HG03439 (cell line): ENCODE results near the gene SSNA1.

Experiments
- ATAC-seq: cut with Tn5 transposase; IDR thresholded peaks from one replicate; pipeline ENCODE4 v1.9.1; 2021; ENCODE audit warnings: mild to moderate bottlenecking, moderate library complexity; ENCODE audit not compliant: unreplicated experiment

The SSNA1 gene

DNA sequence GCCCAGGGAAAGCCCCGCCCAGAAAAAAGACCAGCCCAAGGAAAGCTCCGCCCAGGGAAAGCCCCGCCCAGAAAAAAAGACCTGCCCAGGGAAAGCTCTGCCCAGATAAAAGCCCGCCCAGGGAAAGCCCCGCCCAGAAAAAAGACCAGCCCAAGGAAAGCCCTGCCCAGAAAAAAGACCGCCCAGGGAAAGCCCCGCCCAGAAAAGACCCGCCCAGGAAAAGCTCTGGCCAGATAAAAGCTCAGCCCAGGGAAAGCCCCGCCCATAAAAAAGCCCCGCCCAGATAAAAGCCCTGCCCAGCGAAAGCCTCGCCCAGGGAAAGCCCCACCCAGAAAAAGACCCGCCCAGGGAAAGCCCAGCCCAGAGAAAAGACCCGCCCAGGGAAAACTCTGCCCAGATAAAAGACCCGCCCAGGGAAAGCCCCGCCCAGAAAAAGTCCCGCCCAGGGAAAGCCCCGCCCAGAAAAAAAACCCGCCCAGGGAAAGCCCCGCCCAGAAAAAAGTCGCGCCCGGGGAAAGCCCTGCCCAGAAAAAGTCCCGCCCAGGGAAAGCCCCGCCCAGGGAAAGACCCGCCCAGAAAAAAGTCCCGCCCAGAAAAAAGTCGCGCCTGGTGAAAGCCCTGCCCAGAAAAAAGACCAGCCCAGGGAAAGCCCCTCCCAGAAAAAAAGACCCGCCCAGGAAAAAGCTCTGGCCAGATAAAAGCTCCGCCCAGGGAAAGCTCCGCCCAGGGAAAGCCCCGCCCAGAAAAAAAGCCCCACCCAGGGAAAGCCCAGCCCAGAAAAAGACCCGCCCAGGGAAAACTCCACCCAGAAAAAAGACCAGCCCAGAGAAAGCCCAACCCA is 37.6 kb upstream of the SSNA1 start:
- ATAC-seq, result peak; percentile 40

- ATAC-seq, result no peak
Measured at GRCh38 chr9:137152844-137153405, 35.6 kb upstream of the SSNA1 start.

DNA sequence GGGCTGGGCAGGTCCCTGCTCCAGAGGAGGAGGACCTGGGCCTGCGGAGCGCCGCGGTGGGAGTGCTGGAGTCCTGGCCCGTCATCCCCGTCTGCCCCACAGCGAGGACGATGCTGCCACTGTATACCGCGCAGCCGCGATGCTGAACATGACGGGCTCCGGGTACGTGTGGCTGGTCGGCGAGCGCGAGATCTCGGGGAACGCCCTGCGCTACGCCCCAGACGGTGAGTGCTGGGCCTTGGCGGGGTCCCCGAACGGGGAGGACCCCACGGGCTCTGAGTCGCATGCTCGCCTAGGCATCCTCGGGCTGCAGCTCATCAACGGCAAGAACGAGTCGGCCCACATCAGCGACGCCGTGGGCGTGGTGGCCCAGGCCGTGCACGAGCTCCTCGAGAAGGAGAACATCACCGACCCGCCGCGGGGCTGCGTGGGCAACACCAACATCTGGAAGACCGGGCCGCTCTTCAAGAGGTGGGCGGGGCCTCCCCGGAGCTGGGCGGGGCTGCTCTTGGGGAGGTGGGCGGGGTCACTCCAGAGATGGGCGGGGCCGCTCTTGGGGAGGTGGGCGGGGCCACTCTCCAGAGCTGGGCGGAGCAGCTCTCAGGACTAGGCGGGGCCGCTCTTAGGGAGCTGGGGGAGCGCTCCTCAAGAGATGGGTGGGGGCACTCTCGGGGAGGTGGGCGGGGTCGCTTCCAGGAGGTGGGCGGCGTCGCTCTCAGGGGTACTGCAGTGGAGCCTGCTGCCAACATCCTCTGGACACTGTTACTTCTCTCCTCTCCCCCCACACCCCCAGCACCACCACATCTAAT is 31.7 kb upstream of the SSNA1 start:
- ATAC-seq, result no peak

- ATAC-seq, result no peak
Measured at GRCh38 chr9:137157618-137158415, 30.7 kb upstream of the SSNA1 start.

DNA sequence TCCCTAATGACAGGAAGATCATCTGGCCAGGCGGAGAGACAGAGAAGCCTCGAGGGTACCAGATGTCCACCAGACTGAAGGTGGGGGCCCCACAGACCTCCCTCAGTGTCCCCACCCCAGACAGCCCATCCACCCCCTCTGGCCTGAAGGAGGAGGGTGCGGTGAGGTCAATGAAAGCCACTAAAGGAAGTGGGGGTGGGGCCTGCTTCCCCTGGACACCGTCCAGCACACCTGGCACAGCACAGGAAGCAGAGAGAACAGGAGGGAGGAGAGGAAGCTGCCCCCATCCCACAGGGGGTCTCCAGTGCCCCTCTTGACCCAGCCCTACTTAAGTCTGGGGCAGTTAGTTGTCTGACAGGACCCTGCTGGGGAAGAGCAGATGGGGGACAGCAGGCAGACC is 29.9 kb upstream of the SSNA1 start:
- ATAC-seq, result no peak

DNA sequence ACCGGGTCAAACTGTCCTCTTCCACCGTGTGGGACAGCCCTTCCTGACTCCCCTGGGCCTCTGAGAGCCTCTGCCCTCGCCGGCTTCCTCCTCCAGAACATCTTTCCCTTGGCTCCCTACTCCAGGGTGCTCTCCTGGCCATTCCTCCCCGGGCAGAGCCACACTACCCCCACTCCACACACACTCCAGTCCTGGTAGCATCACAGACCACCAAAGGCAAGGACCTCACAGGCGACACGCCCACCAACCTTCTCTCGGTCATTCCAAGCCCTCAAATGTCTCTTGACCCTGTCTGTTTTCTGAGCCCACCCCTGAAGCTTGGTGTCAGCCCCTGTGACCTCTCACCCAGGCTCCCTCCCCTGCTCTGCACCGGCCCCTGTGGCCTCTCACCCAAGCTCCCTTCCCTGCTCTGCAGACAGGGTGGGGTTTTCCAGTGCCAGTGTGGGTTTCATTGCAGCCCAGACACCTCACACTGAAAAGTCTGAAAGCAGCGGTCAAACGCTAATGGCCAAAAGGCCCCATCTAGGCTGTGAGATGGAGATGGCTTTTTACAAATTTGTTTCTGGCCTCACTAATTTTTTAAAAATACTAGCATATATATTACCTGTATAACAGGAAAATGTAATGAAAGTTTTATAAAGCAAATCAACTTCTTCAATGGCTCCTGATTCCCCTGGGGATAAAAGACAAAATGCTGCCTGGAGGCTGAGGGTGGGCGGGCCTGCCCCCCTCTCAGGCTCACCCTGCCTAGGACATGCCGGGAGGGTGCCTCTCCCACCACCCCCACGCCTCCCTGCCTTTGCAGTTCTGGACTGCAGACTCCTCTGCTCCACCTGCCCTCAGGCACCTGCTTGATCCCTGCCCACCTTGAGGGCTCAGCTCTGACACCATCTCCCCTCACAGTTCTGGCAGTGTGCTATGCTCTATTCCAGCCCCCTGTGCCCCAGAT is 29.1 kb upstream of the SSNA1 start:
- no peak for ATAC-seq

DNA sequence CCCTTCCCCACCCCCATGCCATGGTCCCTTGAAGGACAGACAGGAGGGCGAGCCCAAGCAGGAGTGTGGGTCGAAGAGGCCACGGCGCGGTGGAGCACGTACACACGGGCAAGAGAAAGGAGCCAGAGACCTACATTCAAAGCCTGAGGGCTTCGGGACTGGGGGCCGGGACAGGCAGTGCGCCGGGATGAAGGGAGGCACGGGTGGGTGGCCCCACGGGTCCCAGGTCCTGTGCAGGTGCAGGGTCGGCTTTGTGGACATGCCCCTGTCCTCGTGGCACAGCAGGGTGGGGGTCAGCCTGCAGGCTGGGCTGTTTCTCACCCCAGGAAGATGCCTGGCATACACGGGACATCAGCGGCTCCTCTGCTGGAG is 28.4 kb upstream of the SSNA1 start:
- no peak for ATAC-seq

DNA sequence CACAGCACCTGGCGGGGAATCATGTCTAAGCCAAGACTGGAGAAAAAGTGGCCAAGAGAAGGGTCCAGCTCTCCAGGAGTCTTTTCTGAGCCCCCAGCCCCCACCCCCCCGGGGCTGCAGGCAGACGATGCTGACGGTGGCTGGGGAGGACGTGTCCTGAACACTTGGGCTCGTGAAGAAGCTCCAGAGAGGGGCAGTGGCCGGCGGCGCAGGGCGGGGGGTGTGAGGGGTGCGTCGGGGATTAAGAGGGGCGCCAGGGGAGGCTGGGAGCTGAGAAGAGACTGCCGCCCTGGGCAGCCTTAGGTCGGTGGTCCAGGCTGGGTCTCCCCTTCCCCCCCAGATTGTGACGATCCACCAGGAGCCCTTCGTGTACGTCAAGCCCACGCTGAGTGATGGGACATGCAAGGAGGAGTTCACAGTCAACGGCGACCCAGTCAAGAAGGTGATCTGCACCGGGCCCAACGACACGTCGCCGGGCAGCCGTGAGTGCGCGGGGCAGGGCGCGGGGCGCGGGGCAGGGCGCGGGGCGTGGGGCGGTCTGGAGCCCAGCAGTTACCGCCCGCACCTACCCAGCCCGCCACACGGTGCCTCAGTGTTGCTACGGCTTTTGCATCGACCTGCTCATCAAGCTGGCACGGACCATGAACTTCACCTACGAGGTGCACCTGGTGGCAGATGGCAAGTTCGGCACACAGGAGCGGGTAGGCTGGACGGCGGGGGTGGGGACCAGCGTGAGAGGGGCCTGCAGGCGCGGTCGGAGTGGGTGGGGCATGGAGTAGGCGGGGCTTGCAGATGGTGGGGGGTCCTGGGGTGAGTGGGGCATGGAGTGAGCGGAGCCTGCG is 27.5 kb upstream of the SSNA1 start:
- no peak for ATAC-seq

- no peak for ATAC-seq
Measured at GRCh38 chr9:137161558-137162486, 26.7 kb upstream of the SSNA1 start.

- ATAC-seq, result no peak
Measured at GRCh38 chr9:137162505-137163364, 25.7 kb upstream of the SSNA1 start.

- no peak for ATAC-seq
Measured at GRCh38 chr9:137163365-137163715, 25.1 kb upstream of the SSNA1 start.

DNA sequence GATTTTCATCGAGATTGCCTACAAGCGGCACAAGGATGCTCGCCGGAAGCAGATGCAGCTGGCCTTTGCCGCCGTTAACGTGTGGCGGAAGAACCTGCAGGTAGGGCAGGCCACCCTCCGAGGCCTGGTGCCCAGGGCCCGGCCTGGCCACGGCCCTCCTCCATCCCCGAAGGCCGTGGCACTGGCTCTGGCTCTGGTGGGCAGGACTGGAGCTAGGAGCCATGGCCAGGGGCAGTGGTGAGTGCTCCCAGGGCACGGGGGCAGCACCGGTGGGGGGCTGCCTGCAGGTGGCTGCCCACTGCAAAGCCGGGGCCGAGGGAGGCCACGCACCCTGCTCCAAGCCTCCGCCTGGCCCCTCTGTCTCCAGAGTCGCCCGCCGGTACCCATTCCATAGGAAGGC is 24.7 kb upstream of the SSNA1 start:
- ATAC-seq, result no peak

- no peak for ATAC-seq
Measured at GRCh38 chr9:137164370-137165249, 23.9 kb upstream of the SSNA1 start.

GRCh38 chr9:137165250-137165836 is 23.1 kb upstream of the SSNA1 start:
- no peak for ATAC-seq

- ATAC-seq, result no peak
Measured at GRCh38 chr9:137166380-137167229, 21.9 kb upstream of the SSNA1 start.
